Fibroblast of skin of right biceps (primary cell): ENCODE measurements around the gene NOP53.
"Not testable (repeated sequence)": the region's sequence is repeated elsewhere in the genome, so short reads cannot be mapped to it uniquely, and the experiment has no call there.

Experiments used
- DNase-seq: peaks from one replicate; pipeline ENCODE4 v3.0.0-alpha.2; 2013

The NOP53 gene

GRCh38 chr19:47745010-47745901 is at the start of gene NOP53:
NOP53 (plus strand) TSS chr19:47745546; CDS start chr19:47745560, 14 bp downstream.
- DNase-seq: peak; percentile 97

- no peak for DNase-seq
Observed at GRCh38 chr19:47696635-47697034, 48.7 kb upstream of the NOP53 start.

- DNase-seq: peak; percentile 84
Observed at GRCh38 chr19:47697863-47698609, 47.3 kb upstream of the NOP53 start.

GRCh38 chr19:47698631-47699359 is 46.6 kb upstream of the NOP53 start:
- DNase-seq: no peak

- DNase-seq: no peak
Observed at GRCh38 chr19:47699360-47699917, 45.9 kb upstream of the NOP53 start.

- no peak for DNase-seq
Observed at GRCh38 chr19:47700934-47701716, 44.2 kb upstream of the NOP53 start.

GRCh38 chr19:47701717-47702552 is 43.4 kb upstream of the NOP53 start:
- DNase-seq: no peak

- DNase-seq: no peak
Observed at GRCh38 chr19:47702671-47703070, 42.7 kb upstream of the NOP53 start.

- no peak for DNase-seq
Observed at GRCh38 chr19:47703301-47703700, 42.0 kb upstream of the NOP53 start.

- no peak for DNase-seq
Observed at GRCh38 chr19:47704024-47704423, 41.3 kb upstream of the NOP53 start.

- no peak for DNase-seq
Observed at GRCh38 chr19:47704656-47705055, 40.7 kb upstream of the NOP53 start.

- DNase-seq: peak; percentile 70
Observed at GRCh38 chr19:47707135-47707925, 38.0 kb upstream of the NOP53 start.

- no peak for DNase-seq
Observed at GRCh38 chr19:47711652-47712242, 33.6 kb upstream of the NOP53 start.

- DNase-seq: peak; percentile 84
Observed at GRCh38 chr19:47713046-47714021, 32.0 kb upstream of the NOP53 start, which contains the start of gene EHD2. EHD2 (plus strand) TSS chr19:47713422; CDS start chr19:47716613, 3,191 bp downstream.

GRCh38 chr19:47714339-47714738 is 31.0 kb upstream of the NOP53 start:
- DNase-seq: no peak

GRCh38 chr19:47714855-47715254 is 30.5 kb upstream of the NOP53 start:
- DNase-seq: not testable (repeated sequence)

- no peak for DNase-seq
Observed at GRCh38 chr19:47716270-47716937, 28.9 kb upstream of the NOP53 start.
